Mucosa of rectum (tissue), 2 donors: ENCODE data around the gene MMP17.

Experiments used
- H3K27ac ChIP-seq, 2 donors: one replicate each; pipeline ENCODE4 v1.7.0; 2013; ENCODE audit warnings: inconsistent platforms in 2 of 2, low read depth in 2 of 2, low read length in 2 of 2
- H3K27me3 ChIP-seq, 2 donors: one replicate each; pipeline ENCODE4 v1.7.0; 2013; ENCODE audit warnings: low read length in 2 of 2; ENCODE audit not compliant: control insufficient read depth in 2 of 2, insufficient read depth in 2 of 2
- H3K36me3 ChIP-seq, 2 donors: one replicate each; pipeline ENCODE4 v1.7.0; 2013; ENCODE audit warnings: low read length in 2 of 2; ENCODE audit not compliant: control insufficient read depth in 2 of 2, insufficient read depth in 2 of 2
- H3K4me1 ChIP-seq, 2 donors: one replicate each; pipeline ENCODE4 v1.7.0; 2013; ENCODE audit warnings: low read length in 2 of 2, mild to moderate bottlenecking in 1 of 2; ENCODE audit not compliant: control insufficient read depth in 2 of 2, insufficient read depth in 2 of 2
- H3K4me3 ChIP-seq, 2 donors: one replicate each; pipeline ENCODE4 v1.7.0; 2013; ENCODE audit warnings: low read length in 2 of 2
- H3K9ac ChIP-seq, 2 donors: one replicate each; pipeline ENCODE4 v1.7.0; 2013; ENCODE audit warnings: low read length in 2 of 2, low read depth in 1 of 2, mild to moderate bottlenecking in 1 of 2
- H3K9me3 ChIP-seq, 2 donors: one replicate each; pipeline ENCODE4 v1.7.0; 2013; ENCODE audit warnings: low read length in 2 of 2; ENCODE audit not compliant: control insufficient read depth in 2 of 2
- donor health status: healthy.
- donor health status: Normal muscosa, but diverticular disease.

The MMP17 gene

DNA sequence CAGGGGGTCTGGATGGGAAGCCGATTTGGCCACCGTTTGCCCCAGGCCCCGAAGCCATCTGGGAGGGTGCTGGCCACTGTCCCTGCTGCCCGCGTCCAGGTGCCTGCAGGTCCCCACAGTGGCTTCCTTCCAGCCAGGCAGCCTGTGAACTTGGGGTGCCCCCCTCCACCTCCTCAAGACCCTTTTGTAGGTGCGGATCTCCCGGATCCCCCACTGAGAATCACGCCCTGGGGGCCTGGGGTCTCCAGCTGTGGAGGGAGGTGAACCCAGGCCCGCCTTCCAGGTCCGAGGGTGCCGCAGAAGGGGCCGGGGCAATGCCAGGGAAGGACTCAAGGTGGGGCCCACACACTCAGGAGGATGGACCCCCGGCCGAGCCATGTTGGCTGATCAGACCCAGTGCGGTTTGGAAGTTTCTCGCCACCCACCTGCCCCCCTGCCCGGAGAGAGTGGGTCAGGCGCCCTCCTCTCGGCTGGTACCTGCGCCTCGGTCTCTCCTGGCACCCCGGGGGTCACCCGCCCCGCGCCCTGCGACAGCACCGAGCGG lies 1.7 kb downstream of the MMP17 start:
- Histone ChIP-seq H3K9ac (peak overlapping the region in 1 of 2 donors; percentile 62), H3K9me3 (no peaks in the 10 kb centered on the region), H3K4me3 (peak overlapping the region in 1 of 2 donors; percentile 43), H3K27me3 (peaks cover 26 to 34% of the 10 kb centered on the region in 2 donors), H3K36me3 (no peaks in the 10 kb centered on the region), H3K4me1 (peaks cover 4 to 14% of the 10 kb centered on the region in 2 donors), H3K27ac (no peak overlapping the region)

DNA sequence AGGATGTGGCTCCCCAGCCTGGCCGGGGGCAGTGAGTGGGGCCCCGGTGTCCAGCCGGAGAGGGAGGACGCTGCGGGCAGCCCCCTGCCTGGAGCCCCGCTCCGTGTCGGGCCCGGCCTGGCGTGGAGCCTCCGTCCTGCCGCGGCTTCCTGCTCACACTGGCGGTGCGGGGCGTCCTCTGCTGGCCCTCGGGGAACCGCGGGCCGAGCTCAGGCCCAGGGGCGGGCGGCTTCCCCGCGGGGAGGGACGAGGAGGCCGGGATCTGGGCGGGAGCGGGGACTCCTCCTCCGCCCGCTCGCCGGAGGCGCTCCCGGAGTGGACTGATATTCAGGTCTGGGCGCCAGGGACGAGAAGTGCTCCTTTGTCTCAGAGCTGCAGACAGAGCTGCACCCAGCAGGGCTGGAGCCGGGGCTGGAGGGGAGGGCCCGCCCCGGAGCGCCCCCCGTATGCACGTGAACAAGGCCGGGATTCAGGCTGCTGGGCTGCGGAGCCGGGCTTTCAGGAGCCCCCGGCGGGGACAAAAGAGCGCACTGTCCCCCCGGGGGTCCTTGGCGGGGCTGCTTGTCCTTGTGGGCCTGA lies 2.2 kb downstream of the MMP17 start:
- H3K4me1 ChIP-seq, result peaks cover 4 to 14% of the 10 kb centered on the region in 2 donors
- no peaks in the 10 kb centered on the region for H3K36me3 ChIP-seq
- peak overlapping the region; percentile 43 to 48 for H3K4me3 ChIP-seq
- H3K27ac ChIP-seq, result peak overlapping the region in 1 of 2 donors; percentile 56
- H3K27me3 ChIP-seq, result peaks cover 26 to 34% of the 10 kb centered on the region in 2 donors
- H3K9ac ChIP-seq, result peak overlapping the region in 1 of 2 donors; percentile 62
- no peaks in the 10 kb centered on the region for H3K9me3 ChIP-seq

- H3K36me3 ChIP-seq, result no peaks in the 10 kb centered on the region
- peaks cover 26 to 34% of the 10 kb centered on the region in 2 donors for H3K27me3 ChIP-seq
- no peak overlapping the region for H3K9ac ChIP-seq
- H3K9me3 ChIP-seq, result no peaks in the 10 kb centered on the region
- peak overlapping the region in 1 of 2 donors; percentile 56 for H3K27ac ChIP-seq
- peak overlapping the region; percentile 28 to 48 for H3K4me3 ChIP-seq
- peaks cover 4 to 14% of the 10 kb centered on the region in 2 donors for H3K4me1 ChIP-seq
These were observed 2.9 kb downstream of the MMP17 start for GRCh38 chr12:131830914-131831571.

GRCh38 chr12:131831635-131832041 lies 3.4 kb downstream of the MMP17 start:
- Histone ChIP-seq H3K4me1 (peaks cover 4 to 14% of the 10 kb centered on the region in 2 donors), H3K27me3 (peaks cover 23 to 29% of the 10 kb centered on the region in 2 donors)

GRCh38 chr12:131832321-131833231 lies 4.4 kb downstream of the MMP17 start:
- H3K9me3 ChIP-seq, result no peaks in the 10 kb centered on the region
- H3K27ac ChIP-seq, result peak overlapping the region; percentile 3 to 23
- no peaks in the 10 kb centered on the region for H3K36me3 ChIP-seq
- H3K4me3 ChIP-seq, result peak overlapping the region in 1 of 2 donors; percentile 26
- no peak overlapping the region for H3K9ac ChIP-seq
- peaks cover 4 to 14% of the 10 kb centered on the region in 2 donors for H3K4me1 ChIP-seq
- H3K27me3 ChIP-seq, result peaks cover 21 to 29% of the 10 kb centered on the region in 2 donors

More at GRCh38 chr12:131831635-131832041, 3.4 kb downstream of the MMP17 start:
- H3K36me3 ChIP-seq, result no peaks in the 10 kb centered on the region
- no peak overlapping the region for H3K9ac ChIP-seq
- H3K9me3 ChIP-seq, result no peaks in the 10 kb centered on the region
- peak overlapping the region in 1 of 2 donors; percentile 56 for H3K27ac ChIP-seq
- H3K4me3 ChIP-seq, result peak overlapping the region; percentile 19 to 38

DNA sequence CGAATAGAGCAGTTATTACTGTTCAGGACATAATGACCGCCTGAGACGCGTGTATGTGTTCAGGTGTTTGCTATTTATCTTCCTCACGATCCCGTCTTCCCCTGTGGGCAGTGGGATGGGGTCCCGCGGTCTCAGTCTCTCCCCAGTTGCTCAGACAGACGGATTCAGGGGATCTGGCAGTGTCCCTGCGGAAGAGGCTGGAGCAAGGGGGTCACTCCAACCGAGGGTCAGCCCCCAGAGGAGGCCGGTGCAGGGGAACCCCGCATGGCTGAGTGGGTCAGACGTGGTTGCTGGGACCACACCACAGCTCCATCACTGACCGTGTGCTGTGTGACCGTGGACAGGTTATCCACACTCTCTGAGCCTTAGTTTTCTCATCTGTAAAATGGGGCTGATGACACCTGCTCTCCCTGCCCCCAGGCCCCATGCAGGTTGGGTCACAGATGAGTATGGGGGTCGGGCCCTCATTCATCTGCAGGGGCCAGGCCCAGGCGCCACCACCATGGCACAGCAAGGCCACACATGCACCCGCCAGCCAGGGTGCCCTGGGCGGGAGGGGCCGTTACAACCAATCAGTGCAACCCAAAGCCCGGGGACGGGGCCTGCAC lies 5.2 kb downstream of the MMP17 start:
- no peak overlapping the region for H3K9ac ChIP-seq
- no peaks in the 10 kb centered on the region for H3K9me3 ChIP-seq
- peaks cover 4 to 14% of the 10 kb centered on the region in 2 donors for H3K4me1 ChIP-seq
- no peaks in the 10 kb centered on the region for H3K36me3 ChIP-seq
- H3K4me3 ChIP-seq, result no peak overlapping the region
- no peak overlapping the region for H3K27ac ChIP-seq
- peaks cover 21 to 29% of the 10 kb centered on the region in 2 donors for H3K27me3 ChIP-seq

GRCh38 chr12:131833896-131834641 lies 5.9 kb downstream of the MMP17 start:
- Histone ChIP-seq H3K9me3 (no peaks in the 10 kb centered on the region), H3K4me1 (peaks cover 4 to 12% of the 10 kb centered on the region in 2 donors), H3K27ac (no peak overlapping the region), H3K36me3 (no peaks in the 10 kb centered on the region), H3K9ac (no peak overlapping the region), H3K4me3 (no peak overlapping the region), H3K27me3 (peaks cover 21 to 27% of the 10 kb centered on the region in 2 donors)

DNA sequence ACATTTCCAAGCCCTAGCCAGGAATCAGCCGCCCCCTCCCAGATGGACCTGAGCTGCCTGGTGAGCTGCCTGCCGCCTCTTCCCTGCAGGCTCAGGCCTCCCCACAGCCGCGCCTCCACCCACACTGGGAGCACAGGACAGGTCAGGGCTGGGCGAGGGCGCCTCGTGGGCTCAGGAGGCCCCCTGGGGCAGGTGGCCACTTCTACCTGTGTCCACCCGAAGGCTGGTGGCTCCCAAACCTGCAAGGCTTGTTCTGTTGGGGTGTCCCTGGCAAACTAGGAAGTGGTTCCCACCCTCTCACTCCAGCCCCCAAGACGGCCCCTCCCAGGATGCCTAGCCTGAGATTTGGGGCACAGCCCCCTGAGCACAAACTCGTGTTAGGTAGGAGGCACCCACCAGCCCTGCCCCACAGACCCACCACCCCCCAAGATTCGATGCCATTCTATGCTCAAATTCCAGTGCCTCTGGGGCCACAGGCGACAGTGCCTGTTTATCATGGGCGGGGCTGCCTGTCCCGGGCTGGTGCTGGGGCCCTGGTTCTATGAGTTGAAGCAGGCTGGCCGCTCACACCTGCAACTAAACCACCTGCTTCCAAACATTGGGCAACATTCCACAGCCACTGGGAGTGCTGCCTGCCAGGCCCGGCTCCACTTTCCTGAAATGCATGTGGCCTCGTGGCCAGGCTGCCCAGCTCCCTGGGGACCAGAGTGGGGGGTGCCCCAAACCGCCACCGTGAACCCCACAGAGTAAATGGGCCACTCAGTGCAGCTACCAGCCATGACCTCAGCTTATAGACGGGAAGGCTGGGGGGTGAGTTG lies 6.8 kb downstream of the MMP17 start:
- no peak overlapping the region for H3K27ac ChIP-seq
- H3K9ac ChIP-seq, result no peak overlapping the region
- peaks cover 0 to 6% of the 10 kb centered on the region in 2 donors for H3K4me1 ChIP-seq
- no peaks in the 10 kb centered on the region for H3K36me3 ChIP-seq
- H3K9me3 ChIP-seq, result no peaks in the 10 kb centered on the region
- H3K4me3 ChIP-seq, result no peak overlapping the region
- H3K27me3 ChIP-seq, result peaks cover 18 to 19% of the 10 kb centered on the region in 2 donors
